WTC11 (cell line): Measurements from ENCODE around the gene CARD11. TPM values are rescaled to one million over a fixed set of nuclear protein-coding genes. Genes with fewer than 3 reads are reported as not detected.

Source experiments
- ATAC-seq: fragments of 200-7000 bp; cut with Tn5 transposase; 2 replicates; pipeline ENCODE4 v1.10.0; 2021; ENCODE audit warnings: mild to moderate bottlenecking, moderate library complexity
- CTCF ChIA-PET: fragments of 300-600 bp; sonication (Branson Sonifier 250); formaldehyde crosslinking; loops from one replicate; lab custom pipeline; 2021; ENCODE audit warnings: antibody characterized with exemption; lab: Charles Lee
- POLR2A ChIA-PET: fragments of 350-600 bp; sonication (Branson Sonifier 250); formaldehyde crosslinking; loops from one replicate; lab custom pipeline; 2021; ENCODE audit warnings: antibody characterized with exemption; lab: Charles Lee
- DNase-seq: peaks from one replicate; pipeline ENCODE4 v3.0.0; 2021; ENCODE audit warnings: low spot score
- H3K27ac Mint-ChIP-seq: 2 replicates; pipeline ENCODE4 v1.8.0; 2021; ENCODE audit warnings: mixed read lengths
- H3K27me3 Mint-ChIP-seq: 2 replicates; pipeline ENCODE4 v1.8.0; 2021; ENCODE audit warnings: low read depth, mild to moderate bottlenecking, moderate library complexity, mixed read lengths
- H3K36me3 Mint-ChIP-seq: 2 replicates; pipeline ENCODE4 v1.8.0; 2021; ENCODE audit warnings: mixed read lengths
- H3K4me1 Mint-ChIP-seq: 2 replicates; pipeline ENCODE4 v1.8.0; 2022; ENCODE audit warnings: mixed read lengths
- H3K4me3 Mint-ChIP-seq: 2 replicates; pipeline ENCODE4 v1.8.0; 2021; ENCODE audit warnings: mild to moderate bottlenecking, moderate library complexity, mixed read lengths
- H3K9me3 Mint-ChIP-seq: 2 replicates; pipeline ENCODE4 v1.8.0; 2021; ENCODE audit warnings: mixed read lengths
- FOXK1 ChIP-seq: sonication (generic); formaldehyde crosslinking; IDR thresholded peaks from 2 replicates; pipeline ENCODE4 v1.8.0; 2022; ENCODE audit warnings: mild to moderate bottlenecking, moderate library complexity, missing genetic modification reagents
- FOXP1 ChIP-seq: sonication (generic); formaldehyde crosslinking; IDR thresholded peaks from 2 replicates; pipeline ENCODE4 v1.8.0; 2022; ENCODE audit warnings: missing genetic modification reagents, mild to moderate bottlenecking, moderate library complexity, borderline replicate concordance
- GABPB1 ChIP-seq: sonication (generic); formaldehyde crosslinking; IDR thresholded peaks from 2 replicates; pipeline ENCODE4 v1.8.1; 2023; ENCODE audit warnings: mild to moderate bottlenecking, missing genetic modification reagents
- HMGA2 ChIP-seq: fragments of 250-450 bp; sonication (Bioruptor Pico); IDR thresholded peaks from 2 replicates; pipeline ENCODE4 v1.4.0; 2021; ENCODE audit warnings: mild to moderate bottlenecking, moderate library complexity
- KAT7 ChIP-seq: sonication (generic); formaldehyde crosslinking; IDR thresholded peaks from 2 replicates; pipeline ENCODE4 v1.8.1; 2023; ENCODE audit warnings: missing genetic modification reagents, mild to moderate bottlenecking, borderline replicate concordance
- NR1H2 ChIP-seq: sonication (generic); formaldehyde crosslinking; IDR thresholded peaks from 2 replicates; pipeline ENCODE4 v1.9.0; 2021; ENCODE audit warnings: mild to moderate bottlenecking, moderate library complexity, missing genetic modification reagents
- NR3C1 ChIP-seq: sonication (generic); formaldehyde crosslinking; conservative IDR thresholded peaks from 2 replicates; pipeline ENCODE4 v1.8.1; 2023; ENCODE audit warnings: low read depth, mild to moderate bottlenecking, missing genetic modification reagents
- RORB ChIP-seq: fragments of 250-450 bp; sonication (Bioruptor Pico); IDR thresholded peaks from 2 replicates; pipeline ENCODE4 v1.9.0; 2021; ENCODE audit warnings: mild to moderate bottlenecking
- SP1 ChIP-seq: sonication (generic); formaldehyde crosslinking; conservative IDR thresholded peaks from 2 replicates; pipeline ENCODE4 v1.8.1; 2022; ENCODE audit warnings: missing genetic modification reagents
- TP53 ChIP-seq: sonication (generic); formaldehyde crosslinking; IDR thresholded peaks from 2 replicates; pipeline ENCODE4 v1.8.1; 2023; ENCODE audit warnings: mild to moderate bottlenecking, missing genetic modification reagents
- ZNF138 ChIP-seq: sonication (generic); formaldehyde crosslinking; conservative IDR thresholded peaks from 2 replicates; pipeline ENCODE4 v1.8.1; 2022; ENCODE audit warnings: mild to moderate bottlenecking, moderate library complexity, missing genetic modification reagents
- ZNF232 ChIP-seq: sonication (generic); formaldehyde crosslinking; IDR thresholded peaks from 2 replicates; pipeline ENCODE4 v1.8.0; 2022; ENCODE audit warnings: mild to moderate bottlenecking, missing genetic modification reagents
- total RNA-seq: library from RNA; stranded (reverse); gene quantifications from 3 replicates; pipeline ENCODE4 v1.2.3, GENCODE V29; 2021
- TF ChIP-seq, protein P1 (sequence below): sonication (generic); formaldehyde crosslinking; IDR thresholded peaks from 2 replicates; pipeline ENCODE4 v1.8.0; 2023; ENCODE audit warnings: missing genetic modification reagents
- TF ChIP-seq, protein P2 (sequence below): sonication (generic); formaldehyde crosslinking; IDR thresholded peaks from 2 replicates; pipeline ENCODE4 v1.8.1; 2023; ENCODE audit warnings: mild to moderate bottlenecking, missing genetic modification reagents, borderline replicate concordance
- TF ChIP-seq, protein P3 (sequence below): sonication (generic); formaldehyde crosslinking; IDR thresholded peaks from 2 replicates; pipeline ENCODE4 v1.8.1; 2022; ENCODE audit warnings: missing genetic modification reagents, borderline replicate concordance
- TF ChIP-seq, protein P4 (sequence below): sonication (generic); formaldehyde crosslinking; conservative IDR thresholded peaks from 2 replicates; pipeline ENCODE4 v1.8.1; 2023; ENCODE audit warnings: mild to moderate bottlenecking, low read depth, missing genetic modification reagents, moderate library complexity
- TF ChIP-seq, protein P5 (sequence below): sonication (generic); formaldehyde crosslinking; IDR thresholded peaks from 2 replicates; pipeline ENCODE4 v1.8.1; 2022; ENCODE audit warnings: low read depth, mild to moderate bottlenecking, moderate library complexity, missing genetic modification reagents, borderline replicate concordance
- TF ChIP-seq, protein P6 (sequence below): sonication (generic); formaldehyde crosslinking; IDR thresholded peaks from 2 replicates; pipeline ENCODE4 v1.8.1; 2023; ENCODE audit warnings: mild to moderate bottlenecking, missing genetic modification reagents
- TF ChIP-seq, protein P7 (sequence below): sonication (generic); formaldehyde crosslinking; IDR thresholded peaks from 2 replicates; pipeline ENCODE4 v1.8.0; 2022; ENCODE audit warnings: mild to moderate bottlenecking, missing genetic modification reagents
- TF ChIP-seq, protein P8 (sequence below): sonication (generic); formaldehyde crosslinking; IDR thresholded peaks from 2 replicates; pipeline ENCODE4 v1.8.1; 2023; ENCODE audit warnings: mild to moderate bottlenecking, missing genetic modification reagents, moderate library complexity

Gene CARD11
- total RNA-seq, 1 experiment from 2014 or later, result 40.8 TPM

DNA sequence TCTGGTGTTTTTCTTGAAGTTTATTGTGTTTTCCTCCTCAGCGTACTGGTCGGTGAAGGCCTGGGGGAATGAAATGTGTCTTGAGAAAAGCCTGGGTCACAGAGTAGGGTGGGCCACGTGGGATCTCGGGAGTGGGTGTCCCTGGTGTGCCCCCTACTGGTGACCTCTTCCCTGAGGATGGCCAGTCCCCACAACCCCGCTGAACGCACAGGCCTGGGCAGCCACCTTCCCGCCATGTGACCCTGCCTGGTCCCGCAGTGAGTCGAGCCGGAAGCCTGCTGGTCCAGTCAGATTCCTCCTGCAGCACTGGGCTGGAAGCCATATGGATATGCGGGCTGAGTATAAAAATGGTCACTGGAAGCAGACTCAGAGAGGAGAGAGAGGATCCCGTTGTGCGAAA is 146.6 kb downstream of the CARD11 start (continued):
- TF ChIP-seq NR1H2 (CRISPR knock-in tag) (no peak), ZNF232 (CRISPR knock-in tag) (no peak), KAT7 (CRISPR knock-in tag) (no peak), FOXK1 (CRISPR knock-in tag) (no peak)
- TF ChIP-seq, protein P1, sequence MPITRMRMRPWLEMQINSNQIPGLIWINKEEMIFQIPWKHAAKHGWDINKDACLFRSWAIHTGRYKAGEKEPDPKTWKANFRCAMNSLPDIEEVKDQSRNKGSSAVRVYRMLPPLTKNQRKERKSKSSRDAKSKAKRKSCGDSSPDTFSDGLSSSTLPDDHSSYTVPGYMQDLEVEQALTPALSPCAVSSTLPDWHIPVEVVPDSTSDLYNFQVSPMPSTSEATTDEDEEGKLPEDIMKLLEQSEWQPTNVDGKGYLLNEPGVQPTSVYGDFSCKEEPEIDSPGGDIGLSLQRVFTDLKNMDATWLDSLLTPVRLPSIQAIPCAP (CRISPR knock-in tag), result no peak

DNA sequence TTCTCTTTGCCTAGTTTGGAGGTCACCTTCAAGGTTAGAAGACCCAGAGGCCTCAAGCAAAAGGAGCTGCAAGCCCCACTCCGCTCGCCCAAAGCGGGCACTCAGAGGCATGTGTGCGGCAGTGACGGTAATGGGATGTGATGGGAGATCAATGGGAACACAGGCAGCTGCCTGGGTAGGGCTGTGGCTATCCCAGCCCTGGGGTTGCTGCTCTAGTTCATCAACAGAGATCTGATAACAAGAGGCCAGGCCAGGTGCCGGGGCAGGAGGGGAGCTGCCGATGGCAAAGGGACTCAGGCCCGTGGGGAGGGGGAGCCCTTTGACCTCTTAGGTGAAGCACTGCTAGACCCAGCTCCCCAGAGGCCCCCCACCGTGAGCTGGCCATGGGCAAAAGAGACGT is 147.5 kb downstream of the CARD11 start:
- POLR2A ChIA-PET, result no interaction called here
- peaks cover 3% of the 10 kb centered on the region for H3K4me1 Mint-ChIP-seq
- DNase-seq (no peak), ATAC-seq (no peak)
- peaks cover 2% of the 10 kb centered on the region; the same call in 1 of the 2 replicates for H3K36me3 Mint-ChIP-seq
- CTCF ChIA-PET, result interaction anchor here (0.7 to 0.9 kb wide), 4 partner anchors 9 to 26 kb away, joined by 3 to 8 read pairs (median 4); no protein-coding TSS in a partner anchor
- TF ChIP-seq SP1 (CRISPR knock-in tag) (no peak), RORB (CRISPR knock-in tag) (no peak), TP53 (CRISPR knock-in tag) (no peak), HMGA2 (CRISPR knock-in tag) (no peak), GABPB1 (no peak), ZNF138 (no peak), ZNF232 (CRISPR knock-in tag) (no peak), FOXP1 (no peak), NR3C1 (CRISPR knock-in tag) (no peak)
- TF ChIP-seq, protein P2, sequence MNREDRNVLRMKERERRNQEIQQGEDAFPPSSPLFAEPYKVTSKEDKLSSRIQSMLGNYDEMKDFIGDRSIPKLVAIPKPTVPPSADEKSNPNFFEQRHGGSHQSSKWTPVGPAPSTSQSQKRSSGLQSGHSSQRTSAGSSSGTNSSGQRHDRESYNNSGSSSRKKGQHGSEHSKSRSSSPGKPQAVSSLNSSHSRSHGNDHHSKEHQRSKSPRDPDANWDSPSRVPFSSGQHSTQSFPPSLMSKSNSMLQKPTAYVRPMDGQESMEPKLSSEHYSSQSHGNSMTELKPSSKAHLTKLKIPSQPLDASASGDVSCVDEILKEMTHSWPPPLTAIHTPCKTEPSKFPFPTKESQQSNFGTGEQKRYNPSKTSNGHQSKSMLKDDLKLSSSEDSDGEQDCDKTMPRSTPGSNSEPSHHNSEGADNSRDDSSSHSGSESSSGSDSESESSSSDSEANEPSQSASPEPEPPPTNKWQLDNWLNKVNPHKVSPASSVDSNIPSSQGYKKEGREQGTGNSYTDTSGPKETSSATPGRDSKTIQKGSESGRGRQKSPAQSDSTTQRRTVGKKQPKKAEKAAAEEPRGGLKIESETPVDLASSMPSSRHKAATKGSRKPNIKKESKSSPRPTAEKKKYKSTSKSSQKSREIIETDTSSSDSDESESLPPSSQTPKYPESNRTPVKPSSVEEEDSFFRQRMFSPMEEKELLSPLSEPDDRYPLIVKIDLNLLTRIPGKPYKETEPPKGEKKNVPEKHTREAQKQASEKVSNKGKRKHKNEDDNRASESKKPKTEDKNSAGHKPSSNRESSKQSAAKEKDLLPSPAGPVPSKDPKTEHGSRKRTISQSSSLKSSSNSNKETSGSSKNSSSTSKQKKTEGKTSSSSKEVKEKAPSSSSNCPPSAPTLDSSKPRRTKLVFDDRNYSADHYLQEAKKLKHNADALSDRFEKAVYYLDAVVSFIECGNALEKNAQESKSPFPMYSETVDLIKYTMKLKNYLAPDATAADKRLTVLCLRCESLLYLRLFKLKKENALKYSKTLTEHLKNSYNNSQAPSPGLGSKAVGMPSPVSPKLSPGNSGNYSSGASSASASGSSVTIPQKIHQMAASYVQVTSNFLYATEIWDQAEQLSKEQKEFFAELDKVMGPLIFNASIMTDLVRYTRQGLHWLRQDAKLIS (CRISPR knock-in tag), result no peak
- TF ChIP-seq, protein P3, sequence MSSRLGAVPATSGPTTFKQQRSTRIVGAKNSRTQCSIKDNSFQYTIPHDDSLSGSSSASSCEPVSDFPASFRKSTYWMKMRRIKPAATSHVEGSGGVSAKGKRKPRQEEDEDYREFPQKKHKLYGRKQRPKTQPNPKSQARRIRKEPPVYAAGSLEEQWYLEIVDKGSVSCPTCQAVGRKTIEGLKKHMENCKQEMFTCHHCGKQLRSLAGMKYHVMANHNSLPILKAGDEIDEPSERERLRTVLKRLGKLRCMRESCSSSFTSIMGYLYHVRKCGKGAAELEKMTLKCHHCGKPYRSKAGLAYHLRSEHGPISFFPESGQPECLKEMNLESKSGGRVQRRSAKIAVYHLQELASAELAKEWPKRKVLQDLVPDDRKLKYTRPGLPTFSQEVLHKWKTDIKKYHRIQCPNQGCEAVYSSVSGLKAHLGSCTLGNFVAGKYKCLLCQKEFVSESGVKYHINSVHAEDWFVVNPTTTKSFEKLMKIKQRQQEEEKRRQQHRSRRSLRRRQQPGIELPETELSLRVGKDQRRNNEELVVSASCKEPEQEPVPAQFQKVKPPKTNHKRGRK (CRISPR knock-in tag), result no peak
- TF ChIP-seq, protein P1 (CRISPR knock-in tag), result no peak
- TF ChIP-seq, protein P4, sequence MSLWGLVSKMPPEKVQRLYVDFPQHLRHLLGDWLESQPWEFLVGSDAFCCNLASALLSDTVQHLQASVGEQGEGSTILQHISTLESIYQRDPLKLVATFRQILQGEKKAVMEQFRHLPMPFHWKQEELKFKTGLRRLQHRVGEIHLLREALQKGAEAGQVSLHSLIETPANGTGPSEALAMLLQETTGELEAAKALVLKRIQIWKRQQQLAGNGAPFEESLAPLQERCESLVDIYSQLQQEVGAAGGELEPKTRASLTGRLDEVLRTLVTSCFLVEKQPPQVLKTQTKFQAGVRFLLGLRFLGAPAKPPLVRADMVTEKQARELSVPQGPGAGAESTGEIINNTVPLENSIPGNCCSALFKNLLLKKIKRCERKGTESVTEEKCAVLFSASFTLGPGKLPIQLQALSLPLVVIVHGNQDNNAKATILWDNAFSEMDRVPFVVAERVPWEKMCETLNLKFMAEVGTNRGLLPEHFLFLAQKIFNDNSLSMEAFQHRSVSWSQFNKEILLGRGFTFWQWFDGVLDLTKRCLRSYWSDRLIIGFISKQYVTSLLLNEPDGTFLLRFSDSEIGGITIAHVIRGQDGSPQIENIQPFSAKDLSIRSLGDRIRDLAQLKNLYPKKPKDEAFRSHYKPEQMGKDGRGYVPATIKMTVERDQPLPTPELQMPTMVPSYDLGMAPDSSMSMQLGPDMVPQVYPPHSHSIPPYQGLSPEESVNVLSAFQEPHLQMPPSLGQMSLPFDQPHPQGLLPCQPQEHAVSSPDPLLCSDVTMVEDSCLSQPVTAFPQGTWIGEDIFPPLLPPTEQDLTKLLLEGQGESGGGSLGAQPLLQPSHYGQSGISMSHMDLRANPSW, result no peak
- TF ChIP-seq, protein P5, sequence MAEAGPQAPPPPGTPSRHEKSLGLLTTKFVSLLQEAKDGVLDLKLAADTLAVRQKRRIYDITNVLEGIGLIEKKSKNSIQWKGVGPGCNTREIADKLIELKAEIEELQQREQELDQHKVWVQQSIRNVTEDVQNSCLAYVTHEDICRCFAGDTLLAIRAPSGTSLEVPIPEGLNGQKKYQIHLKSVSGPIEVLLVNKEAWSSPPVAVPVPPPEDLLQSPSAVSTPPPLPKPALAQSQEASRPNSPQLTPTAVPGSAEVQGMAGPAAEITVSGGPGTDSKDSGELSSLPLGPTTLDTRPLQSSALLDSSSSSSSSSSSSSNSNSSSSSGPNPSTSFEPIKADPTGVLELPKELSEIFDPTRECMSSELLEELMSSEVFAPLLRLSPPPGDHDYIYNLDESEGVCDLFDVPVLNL (CRISPR knock-in tag), result no peak
- TF ChIP-seq, protein P6, sequence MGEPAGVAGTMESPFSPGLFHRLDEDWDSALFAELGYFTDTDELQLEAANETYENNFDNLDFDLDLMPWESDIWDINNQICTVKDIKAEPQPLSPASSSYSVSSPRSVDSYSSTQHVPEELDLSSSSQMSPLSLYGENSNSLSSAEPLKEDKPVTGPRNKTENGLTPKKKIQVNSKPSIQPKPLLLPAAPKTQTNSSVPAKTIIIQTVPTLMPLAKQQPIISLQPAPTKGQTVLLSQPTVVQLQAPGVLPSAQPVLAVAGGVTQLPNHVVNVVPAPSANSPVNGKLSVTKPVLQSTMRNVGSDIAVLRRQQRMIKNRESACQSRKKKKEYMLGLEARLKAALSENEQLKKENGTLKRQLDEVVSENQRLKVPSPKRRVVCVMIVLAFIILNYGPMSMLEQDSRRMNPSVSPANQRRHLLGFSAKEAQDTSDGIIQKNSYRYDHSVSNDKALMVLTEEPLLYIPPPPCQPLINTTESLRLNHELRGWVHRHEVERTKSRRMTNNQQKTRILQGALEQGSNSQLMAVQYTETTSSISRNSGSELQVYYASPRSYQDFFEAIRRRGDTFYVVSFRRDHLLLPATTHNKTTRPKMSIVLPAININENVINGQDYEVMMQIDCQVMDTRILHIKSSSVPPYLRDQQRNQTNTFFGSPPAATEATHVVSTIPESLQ, result no peak
- TF ChIP-seq, protein P7, sequence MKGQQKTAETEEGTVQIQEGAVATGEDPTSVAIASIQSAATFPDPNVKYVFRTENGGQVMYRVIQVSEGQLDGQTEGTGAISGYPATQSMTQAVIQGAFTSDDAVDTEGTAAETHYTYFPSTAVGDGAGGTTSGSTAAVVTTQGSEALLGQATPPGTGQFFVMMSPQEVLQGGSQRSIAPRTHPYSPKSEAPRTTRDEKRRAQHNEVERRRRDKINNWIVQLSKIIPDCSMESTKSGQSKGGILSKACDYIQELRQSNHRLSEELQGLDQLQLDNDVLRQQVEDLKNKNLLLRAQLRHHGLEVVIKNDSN (CRISPR knock-in tag), result no peak
- TF ChIP-seq, protein P8, sequence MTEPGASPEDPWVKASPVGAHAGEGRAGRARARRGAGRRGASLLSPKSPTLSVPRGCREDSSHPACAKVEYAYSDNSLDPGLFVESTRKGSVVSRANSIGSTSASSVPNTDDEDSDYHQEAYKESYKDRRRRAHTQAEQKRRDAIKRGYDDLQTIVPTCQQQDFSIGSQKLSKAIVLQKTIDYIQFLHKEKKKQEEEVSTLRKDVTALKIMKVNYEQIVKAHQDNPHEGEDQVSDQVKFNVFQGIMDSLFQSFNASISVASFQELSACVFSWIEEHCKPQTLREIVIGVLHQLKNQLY (CRISPR knock-in tag), result no peak
- no peaks in the 10 kb centered on the region for H3K27me3 Mint-ChIP-seq
- H3K9me3 Mint-ChIP-seq, result peaks cover 3% of the 10 kb centered on the region; the same call in 1 of the 2 replicates
- no peak overlapping the region for H3K4me3 Mint-ChIP-seq
- H3K27ac Mint-ChIP-seq, result no peak overlapping the region
